NCI-H526 (cell line): Measurements from ENCODE around the gene CHST6.
"Not testable (repeated sequence)": the region's sequence is repeated elsewhere in the genome, so short reads cannot be mapped to it uniquely, and the experiment has no call there.

Experiments used
- DNase-seq, 2 experiments: peaks; one replicate each; lab custom pipeline; 2025; lab: John Stamatoyannopoulos, UW

Gene CHST6

DNA sequence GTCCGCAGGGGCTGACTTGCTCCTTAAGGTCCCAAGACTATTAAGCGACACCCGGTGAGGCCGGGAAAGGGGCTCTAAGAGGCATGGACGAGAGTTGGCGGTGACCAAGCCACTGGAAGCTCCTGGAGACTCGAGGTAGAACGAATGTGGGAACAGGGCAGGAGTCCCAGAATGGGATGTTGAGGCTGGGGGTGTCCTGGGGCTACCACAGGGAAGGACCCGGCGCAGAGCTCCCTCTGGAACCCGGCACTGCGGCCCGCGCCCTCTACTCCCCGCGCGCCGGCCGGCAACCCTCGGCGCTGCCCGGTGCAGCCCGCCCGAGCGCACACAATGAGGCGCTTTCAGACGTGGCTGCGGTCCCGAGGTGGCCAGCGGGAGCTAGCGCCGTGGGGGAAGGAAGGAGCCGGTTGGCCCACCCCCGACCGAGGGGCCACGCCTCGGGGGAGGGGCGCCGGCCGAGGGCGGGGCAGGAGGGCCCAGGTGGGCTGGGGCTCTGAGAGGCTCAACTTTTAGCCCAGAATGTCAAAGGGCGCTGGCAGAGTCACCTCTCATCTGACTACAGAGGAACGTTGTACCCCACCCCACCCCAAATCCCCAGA is at the start of gene CHST6:
Gene CHST6 (minus strand): TSS at position 366 of the 599 bp plus-strand sequence. CDS start 15,613 bp downstream, outside the sequence.
- DNase-seq: peak in 1 of 2 experiments; percentile 74

DNA sequence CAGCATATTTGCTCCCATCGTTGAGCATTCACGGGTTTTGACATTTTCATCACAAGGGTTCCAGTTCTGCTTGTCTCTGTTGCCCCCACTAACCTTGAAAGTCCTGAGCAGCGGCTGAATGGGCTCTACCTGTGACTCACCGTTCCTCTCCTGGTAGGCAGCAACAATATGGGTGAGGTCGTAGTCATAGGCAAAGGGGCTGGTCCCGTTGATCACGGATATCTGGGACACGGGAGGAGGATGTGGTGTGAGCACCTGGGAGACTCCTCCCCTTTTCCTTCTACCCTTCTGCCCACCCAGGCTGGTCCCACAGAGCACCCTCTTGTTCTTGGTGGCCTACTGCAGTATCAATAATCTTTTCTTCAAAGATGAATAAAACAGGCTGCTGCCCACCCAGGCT is 47.2 kb upstream of the CHST6 start:
- not testable (repeated sequence) for DNase-seq

- no peak for DNase-seq
Measured at GRCh38 chr16:75541236-75541635, 46.0 kb upstream of the CHST6 start.

DNA sequence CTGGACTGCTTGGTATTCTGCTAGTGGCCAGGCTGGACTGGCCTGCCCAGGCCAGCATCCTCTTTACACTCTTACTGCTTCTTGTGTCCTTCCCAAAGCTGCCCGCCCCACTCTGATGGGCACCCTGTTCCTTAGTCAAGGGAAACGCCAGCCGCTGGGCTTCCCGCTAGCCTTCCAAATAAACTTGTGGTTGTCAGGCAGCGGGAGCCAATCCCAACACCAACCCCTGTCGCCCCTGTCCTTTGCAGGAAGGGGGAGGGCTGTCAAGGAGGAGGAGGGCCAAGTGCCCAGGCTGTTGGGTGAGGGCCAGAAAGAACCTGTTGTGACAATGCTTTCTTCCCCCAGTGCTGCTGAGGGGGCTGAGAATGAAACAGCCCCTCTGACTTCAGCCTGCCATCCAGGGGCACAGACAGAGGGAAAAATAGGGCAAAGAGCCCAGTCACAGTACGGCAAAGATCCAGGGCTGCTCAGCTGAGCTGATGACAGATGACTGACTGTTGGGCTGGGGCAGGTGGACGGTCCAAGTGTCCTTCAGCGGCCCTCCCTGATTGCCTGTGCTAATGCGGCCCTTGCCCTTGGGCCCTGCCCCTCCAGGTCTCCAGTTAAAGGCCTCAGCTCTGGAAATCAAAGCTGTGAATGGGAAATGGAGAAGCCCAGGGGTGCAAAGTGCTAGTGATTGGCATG is 43.8 kb upstream of the CHST6 start:
- not testable (repeated sequence) for DNase-seq

GRCh38 chr16:75537776-75538175 is 42.5 kb upstream of the CHST6 start:
- no peak for DNase-seq

- DNase-seq: no peak
Measured at GRCh38 chr16:75535901-75536300, 40.7 kb upstream of the CHST6 start, which contains the start of gene CHST5. CHST5 (minus strand) TSS chr16:75536108; CDS start chr16:75530384, 5,724 bp downstream.

DNA sequence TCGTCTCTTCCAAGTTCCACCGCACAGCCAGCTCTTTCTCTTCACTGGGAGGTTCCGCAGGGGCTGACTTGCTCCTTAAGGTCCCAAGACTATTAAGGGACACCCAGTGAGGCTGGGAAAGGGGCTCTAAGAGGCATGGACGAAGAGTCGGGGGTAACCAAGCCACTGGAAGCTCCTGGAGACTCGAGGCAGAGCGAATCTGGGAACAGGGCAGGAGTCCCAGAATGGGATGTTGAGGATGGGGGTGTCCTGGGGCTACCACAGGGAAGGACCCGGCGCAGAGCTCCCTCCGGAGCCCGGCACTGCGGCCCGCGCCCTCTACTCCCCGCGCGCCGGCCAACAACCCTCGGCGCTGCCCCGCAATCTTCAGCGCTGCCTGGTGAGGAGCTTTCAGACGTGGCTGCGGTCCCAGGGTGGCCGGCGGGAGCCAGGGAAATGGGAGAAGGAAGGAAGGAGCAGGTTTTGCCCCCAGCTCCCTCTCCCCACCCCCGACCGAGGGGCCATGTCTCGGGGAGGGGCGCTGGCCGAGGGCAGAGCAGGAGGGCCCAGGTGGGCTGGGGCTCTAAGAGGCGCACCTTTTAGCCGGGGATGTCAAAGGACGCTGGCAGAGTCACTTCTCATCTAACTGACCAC is 40.1 kb upstream of the CHST6 start:
- DNase-seq: no peak

DNA sequence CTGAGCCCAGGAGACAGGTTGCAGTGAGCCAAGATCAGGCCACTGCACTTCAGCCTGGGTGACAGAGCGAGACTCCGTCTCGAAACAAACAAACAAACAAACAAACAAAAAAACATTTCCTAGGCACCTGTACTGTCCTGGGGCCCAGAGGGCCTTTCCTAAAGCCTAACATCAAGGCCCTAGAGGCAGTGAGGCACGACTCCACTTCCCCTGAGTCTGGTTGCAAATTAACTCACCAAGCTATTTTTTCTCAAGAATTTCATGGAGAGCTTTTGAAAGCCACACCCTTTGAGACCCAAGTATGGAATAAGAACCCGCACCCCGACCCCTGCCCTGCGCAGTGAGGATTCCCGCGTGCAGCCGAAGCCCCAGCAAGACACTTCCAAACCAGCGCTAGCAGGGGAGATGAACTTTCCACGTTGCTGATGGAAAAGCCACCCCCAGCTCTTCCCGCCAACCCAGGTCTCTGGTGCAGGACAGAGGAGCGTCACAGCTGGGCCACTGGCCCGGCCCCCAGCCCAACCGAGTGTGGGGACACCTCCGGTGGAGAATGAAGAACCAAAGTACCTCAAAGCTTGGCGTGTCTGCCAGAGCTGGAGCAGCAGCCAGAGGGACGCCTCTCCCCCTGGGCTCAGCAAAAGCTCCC is 39.4 kb upstream of the CHST6 start:
- no peak for DNase-seq

DNA sequence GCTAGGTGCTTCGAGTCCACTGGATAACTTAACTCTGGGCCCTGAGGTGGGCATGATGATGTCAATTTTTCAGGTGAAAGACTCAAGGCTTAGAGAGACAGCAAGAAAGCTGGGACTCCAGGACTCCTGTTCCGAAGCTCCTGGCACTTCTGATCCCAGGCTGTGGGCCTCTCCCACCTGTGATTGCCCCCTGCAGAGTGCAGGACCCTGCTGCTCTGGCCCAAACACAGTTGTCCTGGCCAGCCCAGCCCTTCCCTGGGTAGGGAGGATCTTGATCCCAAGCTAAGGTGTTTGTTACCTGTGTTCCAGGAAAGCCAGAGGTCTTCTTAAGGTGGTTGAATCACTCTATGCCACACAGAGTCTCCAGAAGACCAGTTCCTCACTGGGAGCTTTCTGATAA is 37.5 kb upstream of the CHST6 start:
- DNase-seq: no peak

DNA sequence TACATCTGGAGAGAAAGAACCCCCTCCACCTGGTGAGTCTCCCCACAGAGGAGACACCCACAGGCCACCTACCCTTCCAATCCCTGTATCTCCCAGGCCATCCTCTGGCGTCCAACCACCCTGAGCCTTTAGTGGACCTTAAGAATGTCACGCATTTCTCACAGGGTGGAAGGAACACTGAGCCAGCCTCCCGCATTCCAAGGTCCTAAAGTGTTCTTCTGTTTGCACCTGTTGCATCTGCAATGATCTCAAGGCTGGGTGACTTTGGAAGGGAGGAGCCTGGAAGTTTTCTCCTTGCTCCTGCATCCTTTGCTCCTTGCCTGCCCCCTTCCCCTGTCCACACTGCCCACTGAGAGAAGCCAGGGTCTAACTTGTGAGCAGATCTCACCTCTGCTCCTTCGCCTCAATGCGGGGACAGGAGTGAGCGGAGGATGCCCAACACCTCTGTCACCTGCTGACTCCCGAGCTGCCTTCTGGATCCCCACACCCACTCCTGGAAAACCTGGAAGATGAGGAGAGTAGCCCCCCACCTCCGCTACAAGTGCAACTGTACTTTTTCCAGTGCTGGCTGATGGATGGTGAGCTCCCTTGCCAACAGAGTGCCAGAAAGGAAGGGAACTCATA is 37.0 kb upstream of the CHST6 start:
- no peak for DNase-seq

DNA sequence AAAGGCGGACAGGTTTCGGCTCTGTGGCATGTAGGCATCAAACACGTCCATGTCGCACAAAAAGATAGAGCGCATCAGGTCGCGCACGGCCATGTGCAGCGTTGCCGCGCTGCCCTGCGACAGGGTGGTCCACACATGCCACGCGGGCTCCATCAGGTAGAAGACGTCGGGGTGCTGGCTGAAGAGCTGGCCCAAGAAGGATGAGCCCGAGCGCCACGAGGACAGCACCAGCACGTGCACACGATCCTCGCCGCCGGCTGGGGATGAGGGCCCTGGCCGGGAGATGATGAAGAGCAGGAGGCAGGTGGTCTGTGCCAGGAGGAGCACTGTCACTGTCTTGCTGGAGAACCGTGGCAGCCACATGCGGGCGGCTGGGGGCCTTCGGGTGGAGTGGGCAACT is 34.7 kb upstream of the CHST6 start:
- DNase-seq: no peak

GRCh38 chr16:75529056-75529905 is 34.0 kb upstream of the CHST6 start:
- DNase-seq: no peak

DNA sequence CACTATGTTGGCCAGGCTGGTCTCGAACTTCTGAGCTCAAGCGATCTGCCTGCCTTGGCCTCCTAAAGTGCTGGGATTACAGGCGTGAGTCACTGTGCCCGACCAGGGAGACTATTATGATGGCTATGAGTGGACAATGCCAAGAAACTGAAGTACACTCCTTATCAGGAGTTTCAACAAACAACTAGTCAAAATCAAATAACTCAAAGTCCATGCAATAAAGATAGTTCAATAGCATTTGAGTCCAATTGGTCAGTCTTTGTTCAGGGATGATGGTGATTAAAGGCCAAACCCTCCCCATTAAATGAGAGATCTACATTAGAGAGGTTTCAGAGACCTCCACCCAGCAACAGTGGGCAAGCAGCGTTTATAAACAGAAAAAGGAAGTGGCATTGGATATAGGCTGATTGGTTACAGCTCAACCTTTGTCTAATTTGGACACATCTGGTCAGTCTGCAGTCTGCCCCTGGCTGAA is 32.6 kb upstream of the CHST6 start:
- DNase-seq: no peak

DNA sequence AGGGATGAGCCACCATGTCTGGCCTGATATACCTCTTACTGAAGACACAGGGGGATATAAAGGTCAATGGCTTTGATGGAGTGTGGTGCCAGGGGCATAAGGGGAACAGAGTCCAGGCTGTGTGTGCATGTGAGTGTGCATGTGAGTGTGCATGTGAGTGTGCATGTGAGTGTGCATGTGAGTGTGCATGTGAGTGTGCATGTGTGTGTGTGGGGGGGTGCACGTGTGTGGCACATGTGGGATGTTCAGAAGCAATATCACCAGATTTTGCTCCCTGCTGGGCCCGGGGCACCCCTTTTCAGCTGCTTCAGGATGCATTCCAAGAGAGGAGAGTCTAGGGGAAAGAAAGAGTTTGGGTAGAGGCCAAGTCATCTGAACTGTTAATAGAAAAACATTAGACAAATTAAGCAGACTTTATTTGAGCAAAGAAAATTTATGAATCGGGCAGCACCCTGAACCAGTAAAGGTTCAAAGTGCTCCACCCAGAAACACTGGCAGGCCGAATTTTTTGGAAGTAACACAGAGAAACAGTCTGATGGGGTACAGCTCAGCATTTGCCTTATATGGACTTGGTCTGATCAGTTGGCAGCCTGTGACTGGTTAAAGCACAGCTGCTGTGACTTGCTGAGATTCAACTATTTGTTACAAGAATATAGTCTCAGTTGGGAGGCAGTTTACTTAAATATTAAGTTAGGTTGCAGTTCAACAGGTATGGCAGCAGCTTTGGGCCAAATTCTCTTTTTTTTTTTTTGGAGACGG is 31.0 kb upstream of the CHST6 start:
- DNase-seq: no peak

DNA sequence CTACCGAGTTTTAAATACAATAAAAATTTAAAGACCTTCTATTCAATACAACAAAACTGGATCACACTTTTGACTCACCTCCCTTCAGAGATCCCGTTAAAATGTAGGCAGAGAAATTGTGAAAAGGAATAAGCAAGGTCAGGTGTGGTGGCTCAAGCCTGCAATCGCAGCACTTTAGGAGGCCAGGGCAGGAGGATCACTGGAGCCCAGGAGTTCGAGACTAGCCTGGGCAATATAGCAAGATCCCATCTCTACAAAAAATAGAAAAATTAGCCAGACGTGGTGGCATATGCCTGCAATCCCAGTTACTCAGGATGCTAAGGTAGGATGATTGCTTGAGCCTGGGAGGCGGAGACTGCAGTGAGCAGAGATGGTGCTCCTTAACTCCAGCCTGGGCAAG is 23.9 kb upstream of the CHST6 start:
- DNase-seq: no peak

GRCh38 chr16:75516189-75516966 is 21.1 kb upstream of the CHST6 start:
- peak in 1 of 2 experiments; percentile 43 for DNase-seq

DNA sequence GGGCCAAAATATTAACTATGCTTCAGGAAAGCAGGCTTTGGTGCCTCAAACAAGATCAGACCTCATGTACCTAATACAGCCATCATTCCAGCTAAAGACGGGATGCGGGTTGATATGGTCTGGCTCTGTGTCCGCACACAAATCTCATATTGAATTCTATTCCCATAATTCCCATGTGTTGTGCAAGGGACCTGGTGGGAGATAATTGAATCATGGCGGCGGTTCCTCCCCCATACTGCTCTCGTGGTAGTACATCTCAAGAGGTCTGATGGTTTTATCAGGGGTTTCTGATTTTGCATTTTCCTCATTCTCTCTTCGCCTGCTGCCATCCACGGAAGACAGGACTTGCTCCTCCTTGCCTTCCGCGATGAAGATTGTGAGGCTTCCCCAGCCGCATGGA is 19.1 kb upstream of the CHST6 start:
- DNase-seq: no peak

GRCh38 chr16:75506574-75506973 is 11.3 kb upstream of the CHST6 start:
- no peak for DNase-seq

DNA sequence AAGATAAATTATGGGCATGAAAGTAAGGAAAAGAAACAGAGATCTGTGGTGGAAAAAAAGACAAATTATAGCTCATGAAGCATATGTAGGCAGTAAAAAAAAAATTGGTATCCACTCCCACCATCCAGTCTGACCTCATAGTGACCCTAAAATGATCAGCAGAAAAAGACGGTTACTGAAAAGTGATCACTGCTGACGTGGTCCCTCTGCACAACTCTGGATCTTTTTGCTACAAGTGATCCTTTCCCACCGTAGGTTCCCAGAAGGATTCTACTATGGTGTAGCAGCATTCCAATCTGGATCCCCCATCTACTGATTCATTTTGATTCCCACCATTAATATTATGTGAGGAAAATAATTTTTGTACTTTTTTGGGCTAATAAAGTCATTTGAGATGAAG is 10.9 kb upstream of the CHST6 start:
- DNase-seq: no peak

DNA sequence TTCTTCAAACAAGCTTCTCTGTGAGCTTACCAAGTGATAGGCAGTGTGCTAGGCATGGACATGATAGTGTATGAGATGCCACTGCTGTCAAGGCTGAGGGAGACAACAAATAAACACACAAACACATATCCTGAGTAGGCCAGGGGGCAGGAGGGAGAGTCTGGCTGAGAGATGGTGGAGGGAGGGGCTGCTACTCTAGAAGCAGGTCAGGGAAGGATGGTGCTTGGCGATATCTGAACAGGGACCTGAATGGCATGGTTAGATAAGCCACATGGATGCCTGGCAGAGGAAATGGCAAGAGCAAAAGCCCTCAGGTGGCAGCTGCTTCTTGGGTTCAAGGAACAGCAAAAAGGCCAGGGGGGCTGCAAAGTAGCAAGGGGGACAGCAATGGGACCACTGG is 8.6 kb upstream of the CHST6 start:
- no peak for DNase-seq
